Mesenteric fat pad (tissue), 1 donor: ENCODE measurements around the gene GLP2R. TPM values are rescaled to one million over a fixed set of nuclear protein-coding genes. Genes with fewer than 3 reads are reported as not detected.

Experiments
- total RNA-seq: library from RNA; stranded (reverse); fragmentation: NEBNext Ultra II Directional; extraction: Animal tissue kit (Norgen Biotek cat#: 25700); gene quantifications from one replicate; pipeline ENCODE4 v1.2.1, GENCODE V29; 2021
- donor health status: DM: yes; HTN: yes; CAD: no.

Gene GLP2R
- total RNA-seq, 1 donor from 2014 or later, result 6.7 TPM

Other genes with a start within 250 kb of the GLP2R start
- not detected for gene CFAP52, start 249.3 kb upstream of the GLP2R start, total RNA-seq
- not detected for gene USP43, start 180.4 kb upstream of the GLP2R start, total RNA-seq
- gene DHRS7C, start 34.3 kb upstream of the GLP2R start, total RNA-seq, result not detected
- gene GSG1L2, start 3.8 kb upstream of the GLP2R start, total RNA-seq, result not detected
- 0.67 TPM for gene RCVRN, start 79.3 kb downstream of the GLP2R start, total RNA-seq